Measurements from ENCODE around the gene SPRR1B.

GRCh38 chr1:153081736-153082135 lies 50.7 kb downstream of the SPRR1B start:
- no peak for TF ChIP-seq CTCF (IDR thresholded peaks at IDR 0.05)
- TF ChIP-seq POLR2A (IDR thresholded peaks at IDR 0.05): no peak

Data from right lobe of liver (tissue), 4 donors.